Measurements from ENCODE around the gene HOXB6.

Gene HOXB6

DNA sequence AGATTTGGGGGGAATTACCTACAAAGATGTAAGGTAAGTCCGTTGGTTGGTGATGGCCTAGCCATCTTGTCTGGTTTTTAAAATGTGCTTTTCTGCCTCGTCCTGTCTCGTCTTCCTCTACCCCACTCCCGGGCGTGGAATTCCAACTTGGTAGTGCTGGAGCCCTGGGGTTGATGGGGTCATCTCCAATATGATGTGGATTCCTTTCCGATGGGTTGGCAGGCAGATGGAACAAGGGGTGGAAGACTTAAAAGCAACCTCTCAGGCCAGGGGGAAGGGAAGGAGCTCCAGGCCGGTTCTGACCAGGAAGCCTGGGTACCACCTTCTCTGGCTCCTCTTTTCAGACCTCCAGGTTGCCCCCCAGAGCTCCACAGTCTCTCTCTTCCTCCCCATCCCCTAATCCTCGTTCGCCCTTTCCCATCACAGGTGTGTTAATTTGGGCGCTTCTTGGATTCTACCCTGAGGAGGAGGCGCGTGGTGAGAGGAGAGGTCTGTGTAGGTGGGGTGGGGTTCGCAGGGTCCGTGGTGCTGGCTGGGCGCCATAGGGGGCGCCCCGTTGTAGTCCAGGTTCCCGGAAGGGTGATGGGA lies 54.8 kb downstream of the HOXB6 start:
- TF ChIP-seq, protein P1, sequence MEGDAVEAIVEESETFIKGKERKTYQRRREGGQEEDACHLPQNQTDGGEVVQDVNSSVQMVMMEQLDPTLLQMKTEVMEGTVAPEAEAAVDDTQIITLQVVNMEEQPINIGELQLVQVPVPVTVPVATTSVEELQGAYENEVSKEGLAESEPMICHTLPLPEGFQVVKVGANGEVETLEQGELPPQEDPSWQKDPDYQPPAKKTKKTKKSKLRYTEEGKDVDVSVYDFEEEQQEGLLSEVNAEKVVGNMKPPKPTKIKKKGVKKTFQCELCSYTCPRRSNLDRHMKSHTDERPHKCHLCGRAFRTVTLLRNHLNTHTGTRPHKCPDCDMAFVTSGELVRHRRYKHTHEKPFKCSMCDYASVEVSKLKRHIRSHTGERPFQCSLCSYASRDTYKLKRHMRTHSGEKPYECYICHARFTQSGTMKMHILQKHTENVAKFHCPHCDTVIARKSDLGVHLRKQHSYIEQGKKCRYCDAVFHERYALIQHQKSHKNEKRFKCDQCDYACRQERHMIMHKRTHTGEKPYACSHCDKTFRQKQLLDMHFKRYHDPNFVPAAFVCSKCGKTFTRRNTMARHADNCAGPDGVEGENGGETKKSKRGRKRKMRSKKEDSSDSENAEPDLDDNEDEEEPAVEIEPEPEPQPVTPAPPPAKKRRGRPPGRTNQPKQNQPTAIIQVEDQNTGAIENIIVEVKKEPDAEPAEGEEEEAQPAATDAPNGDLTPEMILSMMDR (IDR thresholded peaks at IDR 0.05; ENCODE audit: low read depth, low read length, missing control alignments), result no peak
- in situ Hi-C loops (cut with HindIII; ENCODE audit: low sequenced_read_pairs), result no loop called here
- peak overlapping the region; percentile 35 for H3K4me3 ChIP-seq (ENCODE audit: low read depth, low read length)
- DNase-seq (ENCODE audit: low read depth), result no peak

DNA sequence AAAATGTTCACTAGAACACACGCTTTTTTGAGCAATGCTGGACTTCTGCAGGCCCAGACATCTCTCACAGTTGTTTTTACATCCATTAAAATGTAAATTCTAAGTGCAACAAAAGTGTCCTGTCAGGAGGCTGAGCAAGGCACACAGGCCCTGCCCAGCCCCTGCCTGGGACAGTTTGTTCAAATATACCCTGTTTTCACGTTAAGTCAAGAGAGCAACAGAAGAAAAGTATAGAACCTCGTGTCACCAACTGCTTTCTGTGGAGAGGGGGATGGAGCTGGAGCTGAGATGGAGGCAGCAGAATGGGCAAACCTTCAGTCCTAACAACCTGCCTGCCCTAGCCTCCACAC lies 55.5 kb downstream of the HOXB6 start:
- in situ Hi-C loops (cut with HindIII; ENCODE audit: low sequenced_read_pairs), result no loop called here
- TF ChIP-seq, protein P1 (IDR thresholded peaks at IDR 0.05; ENCODE audit: low read depth, low read length, missing control alignments), result no peak
- H3K4me3 ChIP-seq (ENCODE audit: low read depth, low read length), result no peak overlapping the region
- DNase-seq (ENCODE audit: low read depth), result no peak

DNA sequence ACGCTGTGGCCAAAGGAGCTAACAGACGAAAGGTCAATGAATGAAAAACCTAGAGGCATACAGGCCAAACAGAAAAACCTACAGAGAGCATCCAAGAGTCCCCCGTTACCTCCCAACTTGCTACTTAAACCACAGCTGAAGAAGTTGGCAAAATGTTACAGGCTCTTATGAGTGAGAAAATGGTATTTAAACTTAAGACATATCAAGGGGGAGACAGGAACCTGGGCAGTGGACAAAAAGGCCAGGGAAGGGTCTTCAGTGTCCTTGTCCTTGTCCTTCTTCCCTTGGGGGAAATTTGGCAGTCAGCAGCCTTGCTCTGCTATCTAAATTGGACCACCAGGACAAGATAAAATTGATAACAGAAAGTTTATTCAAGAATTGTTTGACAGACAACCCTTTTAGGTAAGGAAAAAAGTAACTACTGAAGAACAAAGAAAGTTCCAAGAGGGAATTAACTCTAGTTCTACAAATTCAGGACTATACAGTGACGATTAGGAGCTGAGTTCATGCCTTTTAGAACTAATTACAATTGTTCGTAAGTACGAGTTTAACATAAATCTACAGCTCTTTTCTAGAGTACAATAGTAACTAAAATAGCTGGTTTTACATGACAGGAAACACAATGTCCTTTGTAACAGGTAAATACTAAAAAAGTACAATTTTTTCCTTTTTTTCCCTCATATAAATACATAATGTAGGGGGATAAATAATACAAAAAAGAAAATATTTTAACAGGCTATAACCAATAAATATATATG lies 56.1 kb downstream of the HOXB6 start:
- no peak for DNase-seq (ENCODE audit: low read depth)
- TF ChIP-seq, protein P1 (IDR thresholded peaks at IDR 0.05; ENCODE audit: low read depth, low read length, missing control alignments), result no peak
- H3K4me3 ChIP-seq (ENCODE audit: low read depth, low read length), result no peak overlapping the region
- in situ Hi-C loops (cut with HindIII; ENCODE audit: low sequenced_read_pairs), result no loop called here

DNA sequence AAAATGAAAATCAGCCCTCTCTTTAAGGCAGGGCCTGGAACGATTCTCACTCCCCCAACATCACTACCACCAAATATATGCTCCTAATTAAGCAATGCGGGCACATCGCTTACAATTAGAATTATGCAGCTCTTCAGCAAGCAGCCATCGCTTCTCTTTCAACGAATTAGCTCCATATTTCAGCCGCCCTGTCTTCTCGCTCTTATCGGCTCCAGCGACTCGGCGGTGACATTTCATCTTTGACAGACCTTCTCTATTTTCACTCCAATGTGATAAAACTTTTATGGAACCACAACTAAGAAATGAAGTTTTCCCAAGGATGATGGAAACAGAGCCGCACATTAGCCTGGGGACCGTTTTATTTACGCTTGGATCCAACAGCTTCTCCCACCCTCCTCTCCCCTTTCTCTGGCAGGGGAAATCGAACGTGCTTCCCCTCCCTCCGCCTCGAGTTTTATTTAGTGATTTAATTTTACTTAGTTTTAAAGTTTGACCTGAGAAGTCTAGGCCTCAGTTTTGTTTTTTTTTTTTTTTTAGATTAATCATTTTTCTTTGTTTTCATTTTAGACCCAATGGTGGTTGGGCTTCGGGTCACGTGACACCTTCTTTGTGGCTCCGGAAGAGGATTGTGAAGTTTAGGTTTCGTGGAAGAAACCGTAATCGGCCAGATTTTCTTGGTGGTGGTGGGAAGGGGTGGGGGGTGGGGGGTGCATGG lies 56.8 kb downstream of the HOXB6 start:
- H3K4me3 ChIP-seq (ENCODE audit: low read depth, low read length), result peak overlapping the region; percentile 38
- DNase-seq (ENCODE audit: low read depth), result peak; percentile 70
- TF ChIP-seq, protein P1 (IDR thresholded peaks at IDR 0.05; ENCODE audit: low read depth, low read length, missing control alignments), result no peak
- in situ Hi-C loops (cut with HindIII; ENCODE audit: low sequenced_read_pairs), result no loop called here

DNA sequence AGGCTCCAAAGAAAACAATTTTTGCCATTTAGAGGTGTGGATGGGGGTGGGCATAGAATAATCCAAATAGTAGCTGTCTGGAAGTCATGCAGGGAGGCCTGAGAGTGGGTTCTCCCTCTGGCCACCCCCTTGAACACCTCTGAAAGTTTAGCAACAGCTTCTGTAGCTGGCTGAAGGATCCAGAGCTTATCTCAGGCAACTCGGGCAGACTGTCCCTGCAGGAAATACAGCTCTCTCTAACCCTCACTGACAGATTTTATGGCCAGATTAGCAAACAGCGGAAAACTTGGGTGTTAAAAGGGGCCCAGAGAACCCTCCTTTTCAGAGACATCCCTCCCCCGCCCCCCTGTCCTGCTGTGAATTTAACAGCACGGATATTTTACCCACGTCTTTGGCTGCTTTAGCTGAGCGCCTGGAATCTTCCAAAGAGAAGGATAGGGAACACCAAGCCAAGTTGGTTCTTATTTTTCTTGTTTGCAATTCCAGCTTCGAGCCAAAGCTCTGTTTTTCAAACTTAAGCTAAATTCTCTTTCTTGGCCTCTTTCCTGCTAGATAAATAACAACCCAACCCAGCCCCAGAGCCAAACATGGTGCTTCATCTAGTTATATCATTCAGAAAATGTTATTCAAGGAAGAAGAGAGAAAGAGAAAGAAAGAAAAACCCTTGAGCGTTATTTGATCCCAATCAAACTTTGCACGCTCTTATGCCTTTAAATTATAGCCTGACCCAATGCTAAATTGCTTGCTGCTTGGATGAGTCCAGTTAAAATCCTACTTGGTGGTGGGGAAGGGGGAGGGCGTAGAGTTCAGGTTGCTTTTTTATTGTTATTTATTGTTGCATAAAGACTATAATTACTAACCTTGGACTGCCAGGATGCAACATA lies 57.6 kb downstream of the HOXB6 start:
- in situ Hi-C loops (cut with HindIII; ENCODE audit: low sequenced_read_pairs), result no loop called here
- DNase-seq (ENCODE audit: low read depth), result no peak
- H3K4me3 ChIP-seq (ENCODE audit: low read depth, low read length), result peak overlapping the region; percentile 38
- TF ChIP-seq, protein P1 (IDR thresholded peaks at IDR 0.05; ENCODE audit: low read depth, low read length, missing control alignments), result no peak
